NCI-H1436 (cell line): Measurements from ENCODE around the gene OR52A5.

ENCODE experiments used
- DNase-seq: peaks from one replicate; lab custom pipeline; 2025; lab: John Stamatoyannopoulos, UW

OR52A5 gene

DNA sequence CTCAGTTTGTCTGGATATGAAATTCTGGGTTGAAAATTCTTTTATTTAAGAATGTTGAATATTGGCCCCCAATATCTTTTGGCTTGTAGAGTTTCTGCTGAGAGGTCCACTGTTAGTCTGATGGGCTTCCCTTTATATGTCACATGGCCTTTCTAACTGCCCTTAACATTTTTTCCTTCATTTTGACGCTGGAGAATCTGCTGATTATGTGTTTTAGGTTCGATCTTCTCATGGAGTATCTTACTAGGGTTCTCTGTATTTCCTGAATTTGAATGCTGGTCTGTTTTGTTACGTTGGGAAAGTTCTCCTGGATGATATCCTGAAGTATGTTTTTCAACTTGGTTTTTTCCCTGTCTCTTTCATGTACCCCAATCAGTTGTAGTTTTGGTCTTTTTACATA, 22.8 kb downstream of the OR52A5 start:
- DNase-seq, result no peak

DNA sequence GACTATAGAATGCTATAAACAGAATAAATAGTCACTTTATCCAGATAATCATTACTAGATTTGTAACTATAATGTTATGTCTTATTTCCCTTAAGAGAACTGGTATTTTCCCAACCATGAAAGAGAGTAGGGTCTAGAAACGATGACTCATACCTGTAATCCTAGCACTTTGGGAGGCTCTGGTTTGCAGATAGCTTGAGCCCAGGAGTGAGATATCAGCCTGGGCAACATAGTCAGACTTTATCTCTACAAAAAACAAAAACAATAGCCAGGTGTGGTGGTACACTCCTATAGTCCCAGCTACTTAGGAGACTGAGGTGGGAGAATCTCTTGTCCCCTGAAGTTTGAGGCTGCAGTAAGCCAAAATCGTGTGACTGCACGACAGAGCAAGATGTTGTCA, 30.9 kb downstream of the OR52A5 start:
- DNase-seq, result no peak

DNA sequence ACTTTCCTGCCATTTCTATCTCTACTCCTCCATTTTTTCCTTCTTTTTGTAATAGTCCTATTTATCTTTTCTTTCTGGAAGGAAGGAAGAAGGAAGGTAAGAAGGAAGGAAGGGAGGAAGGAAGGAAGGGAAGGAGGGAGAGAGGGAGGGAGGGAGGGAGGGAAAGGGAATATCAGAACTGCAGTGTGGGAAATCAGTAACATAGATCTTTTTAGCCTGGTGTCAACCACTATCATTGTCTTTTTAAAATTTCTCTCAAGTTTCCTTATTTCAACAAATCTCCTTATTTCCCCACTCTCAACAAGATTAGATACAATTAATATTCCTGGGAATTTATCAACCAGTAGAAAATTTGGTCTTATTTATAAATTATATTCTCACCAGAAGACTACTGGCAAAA, 35.1 kb downstream of the OR52A5 start:
- DNase-seq, result no peak

DNA sequence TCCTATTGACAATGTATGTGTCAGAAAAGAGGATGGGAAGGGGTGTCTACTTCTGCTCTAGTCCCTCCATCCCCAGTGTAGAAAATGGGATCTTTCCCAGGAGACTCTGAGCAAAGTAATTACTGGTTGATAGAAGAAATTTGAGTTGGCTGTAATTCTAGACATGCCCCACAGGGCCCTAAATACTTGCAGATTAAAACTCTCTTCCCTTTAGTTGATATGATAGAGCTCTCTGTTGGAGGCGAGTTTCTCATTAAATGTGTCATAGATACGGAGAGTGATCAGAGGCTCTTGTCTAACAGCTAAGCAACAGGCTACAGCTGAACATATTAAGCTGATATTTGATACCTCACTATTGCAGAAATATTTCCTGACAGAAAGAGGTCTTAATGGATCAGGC, 35.9 kb downstream of the OR52A5 start:
- no peak for DNase-seq

DNA sequence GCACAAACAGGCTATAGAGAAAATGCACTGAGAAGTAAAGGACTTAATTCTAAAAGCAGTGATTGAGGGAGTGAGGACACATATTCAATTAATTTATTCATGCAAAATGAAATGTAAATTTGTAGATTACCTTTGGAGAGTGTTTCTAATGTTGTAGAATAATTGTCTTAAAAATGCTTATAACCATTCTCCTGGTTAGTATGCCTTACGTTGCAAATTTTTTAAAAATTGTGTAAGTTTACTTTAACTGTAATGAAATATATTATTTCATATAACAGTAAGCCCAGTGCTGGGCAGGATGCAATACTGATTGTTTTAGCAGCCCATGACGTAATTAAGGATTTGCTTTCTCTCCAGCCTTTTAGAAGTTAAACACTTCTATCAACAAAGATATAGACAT, 42.1 kb downstream of the OR52A5 start:
- no peak for DNase-seq

DNA sequence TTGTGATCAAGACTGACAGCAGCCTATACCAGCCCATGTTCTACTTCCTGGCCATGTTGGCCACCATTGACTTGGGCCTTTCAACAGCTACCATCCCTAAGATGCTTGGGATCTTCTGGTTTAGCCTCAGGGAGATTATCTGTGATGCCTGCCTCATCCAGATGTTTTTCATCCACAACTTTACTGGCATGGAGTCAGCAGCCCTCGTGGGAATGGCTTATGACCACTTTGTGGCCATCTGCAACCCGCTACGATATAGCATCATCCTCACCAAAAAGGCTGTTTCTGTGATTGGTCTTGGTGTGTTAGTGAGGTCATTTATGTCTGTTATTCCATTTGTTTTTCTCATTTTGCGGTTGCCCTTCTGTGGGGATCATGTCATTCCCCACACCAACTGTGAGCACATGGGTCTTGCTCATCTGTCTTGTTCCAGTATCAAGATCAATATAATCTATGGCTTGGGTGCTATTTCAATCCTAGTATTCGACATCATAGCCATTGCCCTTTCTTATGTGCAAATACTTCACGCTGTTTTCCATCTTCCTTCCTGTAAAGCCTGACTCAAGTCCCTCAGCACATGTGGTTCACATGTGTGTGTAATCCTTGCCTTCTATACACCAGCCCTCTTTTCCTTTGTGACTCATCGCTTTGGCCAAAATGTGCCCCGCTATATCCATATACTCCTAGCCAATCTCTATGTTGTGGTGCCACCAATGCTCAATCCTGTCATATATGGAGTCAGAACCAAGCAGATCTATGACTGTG, 45.2 kb downstream of the OR52A5 start:
- DNase-seq, result no peak

DNA sequence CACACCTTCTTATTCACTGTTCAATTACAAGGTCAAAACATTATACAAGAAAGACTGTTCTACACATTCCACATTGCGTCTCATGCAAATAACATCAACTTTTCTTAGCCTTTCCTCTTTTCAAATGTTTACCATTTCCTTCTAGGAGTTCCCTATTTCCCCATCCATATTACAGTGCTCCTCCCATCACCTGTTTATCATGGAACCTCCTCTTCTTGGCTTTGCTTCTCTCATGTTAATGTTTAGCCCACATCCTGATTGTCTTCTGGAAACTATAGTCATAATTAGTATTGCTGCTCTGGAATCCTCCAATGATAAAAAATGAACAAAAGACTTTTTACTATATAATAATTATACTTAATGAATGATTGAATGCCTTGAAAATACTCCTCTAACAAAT, 47.5 kb downstream of the OR52A5 start:
- DNase-seq, result no peak

DNA sequence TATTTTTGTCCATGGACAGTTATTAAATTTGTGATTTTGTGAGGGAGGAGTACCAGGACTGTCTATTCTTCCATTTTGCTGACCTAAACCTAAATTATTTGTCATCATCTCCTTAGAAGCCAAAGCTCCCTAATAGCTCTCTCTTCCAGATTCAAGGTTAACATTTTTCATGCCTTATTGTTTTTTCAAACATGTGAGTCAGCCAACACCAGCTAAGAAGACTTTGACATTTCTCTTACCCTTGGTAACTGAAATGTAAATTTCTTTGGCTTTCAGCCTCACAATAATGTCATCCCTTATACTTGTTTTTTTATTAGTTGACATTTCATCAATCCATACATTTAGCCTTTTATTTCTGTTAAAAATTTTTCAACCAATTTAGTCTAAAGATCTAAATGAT, 49.6 kb downstream of the OR52A5 start:
- no peak for DNase-seq

DNA sequence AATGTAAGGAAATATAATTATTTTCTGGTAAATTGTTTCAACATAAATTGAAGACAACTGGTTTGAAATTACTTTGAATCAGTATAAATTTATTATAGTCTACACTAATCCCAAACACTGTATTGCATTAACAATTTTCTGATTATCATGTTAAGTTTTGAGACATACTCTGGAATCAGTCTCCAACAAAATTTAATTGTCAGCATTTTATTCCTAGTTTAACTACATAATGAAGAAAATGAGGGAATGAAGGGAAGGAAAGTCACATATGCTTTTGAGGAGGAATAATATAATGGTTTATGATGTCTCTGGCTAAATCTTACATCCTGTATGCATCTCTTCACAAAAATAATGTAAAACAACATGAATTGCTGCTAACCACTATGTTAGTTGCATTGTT, 54.6 kb downstream of the OR52A5 start:
- DNase-seq, result no peak

DNA sequence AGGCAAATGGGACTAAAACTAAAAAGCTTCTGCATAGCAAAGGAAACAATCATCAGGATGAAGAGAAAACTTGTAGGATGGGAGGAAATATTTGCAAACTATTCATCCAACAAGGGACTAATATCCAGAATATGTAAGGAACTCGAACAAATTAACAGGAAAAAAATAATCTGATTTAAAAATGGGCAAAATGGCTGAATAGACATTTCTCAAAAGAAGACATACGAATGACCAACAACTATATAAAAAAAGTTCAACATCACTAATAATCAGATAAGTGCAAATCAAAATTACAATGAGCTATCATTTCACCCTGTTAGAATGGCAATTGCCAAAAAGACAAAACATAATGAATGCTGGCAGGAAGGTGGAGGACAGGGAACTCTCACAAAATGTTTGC, 56.8 kb downstream of the OR52A5 start:
- no peak for DNase-seq
